ENCODE results near the gene TMEM178B.
"Not testable (repeated sequence)": the region's sequence is repeated elsewhere in the genome, so short reads cannot be mapped to it uniquely, and the experiment has no call there.

The TMEM178B gene

GRCh38 chr7:141053626-141054025, 20.2 kb upstream of the TMEM178B start:
- Histone ChIP-seq H3K36me3 (no peaks in the 10 kb centered on the region), H3K27ac (no peak overlapping the region), H3K4me3 (no peak overlapping the region), H3K4me1 (no peaks in the 10 kb centered on the region), H3K27me3 (no peaks in the 10 kb centered on the region), H3K9me3 (peaks cover 0 to 11% (median 0%) of the 10 kb centered on the region in 3 donors)
- intact Hi-C loops (cut with DNase I; ENCODE audit: low total_unique reads), result no loop called here
- no peak for TF ChIP-seq CTCF (IDR thresholded peaks at IDR 0.05)
- DNase-seq, result no peak

DNA sequence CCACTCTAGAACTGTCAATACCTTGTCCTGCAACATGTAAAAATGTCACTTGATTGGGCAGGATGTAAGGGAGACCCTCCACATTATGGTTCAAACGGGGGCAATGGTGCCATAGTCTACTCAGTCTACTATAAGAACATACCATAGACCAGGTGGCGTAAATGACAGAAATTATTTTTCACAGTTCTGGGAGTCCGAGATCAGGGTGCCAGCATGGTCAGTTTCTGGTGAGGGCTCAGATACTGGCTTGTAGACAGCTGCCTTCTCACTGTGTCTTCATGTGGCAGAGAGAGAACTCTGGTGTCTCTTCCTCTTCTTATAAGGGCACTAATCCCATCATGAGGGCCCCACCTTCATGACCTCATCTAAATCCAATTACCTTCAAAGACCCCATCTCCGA, 18.7 kb upstream of the TMEM178B start:
- H3K4me1 ChIP-seq, result no peaks in the 10 kb centered on the region
- no peaks in the 10 kb centered on the region for H3K36me3 ChIP-seq
- peaks cover 0 to 11% (median 0%) of the 10 kb centered on the region in 3 donors for H3K9me3 ChIP-seq
- TF ChIP-seq CTCF (IDR thresholded peaks at IDR 0.05), result no peak
- no peak overlapping the region for H3K4me3 ChIP-seq
- no peaks in the 10 kb centered on the region for H3K27me3 ChIP-seq
- H3K27ac ChIP-seq, result no peak overlapping the region
- DNase-seq, result no peak
- intact Hi-C loops (cut with DNase I; ENCODE audit: low total_unique reads), result no loop called here

- DNase-seq, result no peak
- H3K36me3 ChIP-seq, result no peaks in the 10 kb centered on the region
- TF ChIP-seq CTCF (IDR thresholded peaks at IDR 0.05), result no peak
- intact Hi-C loops (cut with DNase I; ENCODE audit: low total_unique reads), result no loop called here
- no peak overlapping the region for H3K27ac ChIP-seq
- H3K9me3 ChIP-seq, result peaks cover 0 to 11% (median 0%) of the 10 kb centered on the region in 3 donors
- no peaks in the 10 kb centered on the region for H3K27me3 ChIP-seq
- no peaks in the 10 kb centered on the region for H3K4me1 ChIP-seq
- no peak overlapping the region for H3K4me3 ChIP-seq
Measured at GRCh38 chr7:141057788-141058187, 16.1 kb upstream of the TMEM178B start.

GRCh38 chr7:141067856-141068255, 6.0 kb upstream of the TMEM178B start:
- Histone ChIP-seq H3K27me3 (peaks cover 0 to 36% of the 10 kb centered on the region in 2 donors), H3K4me1 (peaks cover 0 to 21% (median 20%) of the 10 kb centered on the region in 4 donors)
- H3K27ac ChIP-seq; H3K9me3 ChIP-seq; H3K36me3 ChIP-seq; DNase-seq; intact Hi-C loops (cut with DNase I; ENCODE audit: low total_unique reads); H3K4me3 ChIP-seq: not testable (repeated sequence)

GRCh38 chr7:141071260-141071854, 2.5 kb upstream of the TMEM178B start:
- no peak overlapping the region for H3K27ac ChIP-seq
- intact Hi-C loops (cut with DNase I; ENCODE audit: low total_unique reads), result no loop called here
- peaks cover 0 to 61% of the 10 kb centered on the region in 2 donors for H3K27me3 ChIP-seq

More at GRCh38 chr7:141071260-141071854, 2.5 kb upstream of the TMEM178B start:
- DNase-seq, result no peak
- Histone ChIP-seq H3K36me3 (no peaks in the 10 kb centered on the region), H3K4me3 (peak overlapping the region; percentile 43 to 58), H3K4me1 (peaks cover 0 to 42% (median 39%) of the 10 kb centered on the region in 4 donors), H3K9me3 (no peaks in the 10 kb centered on the region)
- no peak for TF ChIP-seq CTCF (IDR thresholded peaks at IDR 0.05)
